ENCODE data around the gene C9orf72.

C9orf72 gene

GRCh38 chr9:27566118-27566517, 7.2 kb downstream of the C9orf72 start:
- DNase-seq (ENCODE audit: low read depth) = peak; percentile 24
- TF ChIP-seq CTCF (conservative IDR thresholded peaks at IDR 0.05; ENCODE audit: low read depth, low read length) = no peak
- no peak overlapping the region for H3K4me3 ChIP-seq (ENCODE audit: low read depth, low read length)

- no peak for TF ChIP-seq CTCF (conservative IDR thresholded peaks at IDR 0.05; ENCODE audit: low read depth, low read length)
- no peak overlapping the region for H3K4me3 ChIP-seq (ENCODE audit: low read depth, low read length)
- DNase-seq (ENCODE audit: low read depth) = no peak
Measured at GRCh38 chr9:27565696-27566095, 7.6 kb downstream of the C9orf72 start.

GRCh38 chr9:27564670-27565069, 8.6 kb downstream of the C9orf72 start:
- TF ChIP-seq CTCF (conservative IDR thresholded peaks at IDR 0.05; ENCODE audit: low read depth, low read length) = no peak
- no peak for DNase-seq (ENCODE audit: low read depth)
- no peak overlapping the region for H3K4me3 ChIP-seq (ENCODE audit: low read depth, low read length)

- no peak for DNase-seq (ENCODE audit: low read depth)
- no peak for TF ChIP-seq CTCF (conservative IDR thresholded peaks at IDR 0.05; ENCODE audit: low read depth, low read length)
- no peak overlapping the region for H3K4me3 ChIP-seq (ENCODE audit: low read depth, low read length)
Measured at GRCh38 chr9:27563738-27564430, 9.4 kb downstream of the C9orf72 start.

- DNase-seq (ENCODE audit: low read depth) = no peak
- no peak for TF ChIP-seq CTCF (conservative IDR thresholded peaks at IDR 0.05; ENCODE audit: low read depth, low read length)
- no peak overlapping the region for H3K4me3 ChIP-seq (ENCODE audit: low read depth, low read length)
Measured at GRCh38 chr9:27561685-27562084, 11.6 kb downstream of the C9orf72 start.

- H3K4me3 ChIP-seq (ENCODE audit: low read depth, low read length) = no peak overlapping the region
- TF ChIP-seq CTCF (conservative IDR thresholded peaks at IDR 0.05; ENCODE audit: low read depth, low read length) = no peak
- DNase-seq (ENCODE audit: low read depth) = no peak
Measured at GRCh38 chr9:27560457-27560856, 12.8 kb downstream of the C9orf72 start.

GRCh38 chr9:27558307-27558706, 15.0 kb downstream of the C9orf72 start:
- H3K4me3 ChIP-seq (ENCODE audit: low read depth, low read length) = no peak overlapping the region
- no peak for TF ChIP-seq CTCF (conservative IDR thresholded peaks at IDR 0.05; ENCODE audit: low read depth, low read length)
- DNase-seq (ENCODE audit: low read depth) = no peak
